ENCODE results near the gene PTPRQ. TPM values are rescaled to one million over a fixed set of nuclear protein-coding genes. Genes with fewer than 3 reads are reported as not detected.

PTPRQ gene
- polyA plus RNA-seq, 1 donor (not counting 4 experiments of a cell fraction or from before 2014, with no cell fraction given) = 0.01 TPM

- dilution Hi-C loops (cut with MboI; ENCODE audit: extremely low pct_ligation_motif_present, low sequenced_read_pairs) = no loop called here
- no peaks in the 10 kb centered on the region for H3K36me3 ChIP-seq (ENCODE audit: control insufficient read depth in 2 of 2, extremely low read depth in 1 of 2, insufficient read depth in 2 of 2, low read length in 2 of 2)
- H4K20me1 ChIP-seq (ENCODE audit: control insufficient read depth, extremely low read depth, insufficient read depth, low read length) = no peaks in the 10 kb centered on the region
- H3K4me2 ChIP-seq (ENCODE audit: control insufficient read depth, extremely low read depth, insufficient read depth, low read depth, low read length) = peak overlapping the region; percentile 40
- FAIRE-seq (no peak), DNase-seq (ENCODE audit: low read depth, low spot score) (no peak)
- H3K9me3 ChIP-seq (ENCODE audit: control insufficient read depth, low read depth, low read length) = no peaks in the 10 kb centered on the region
- no peak overlapping the region for H3K27ac ChIP-seq (ENCODE audit: control insufficient read depth, insufficient read depth, low read length)
- TF ChIP-seq EZH2 (IDR thresholded peaks at IDR 0.05; ENCODE audit: low read length) (no peak), CTCF (optimal IDR thresholded peaks at IDR 0.05 in 1 of 3, IDR thresholded peaks at IDR 0.05 in 1 of 3, conservative IDR thresholded peaks at IDR 0.05 in 1 of 3; ENCODE audit: extremely low read depth in 1 of 3, insufficient read depth in 2 of 3, low read length in 3 of 3) (no peak)
- no peak overlapping the region for H3K4me3 ChIP-seq (ENCODE audit: control insufficient read depth in 2 of 3, extremely low read depth in 1 of 3, insufficient read depth in 2 of 3, low read depth in 1 of 3, low read length in 3 of 3)
- H3K4me1 ChIP-seq (ENCODE audit: control insufficient read depth, extremely low read depth, insufficient read depth, low read length) = no peaks in the 10 kb centered on the region
- no peaks in the 10 kb centered on the region for H3K79me2 ChIP-seq (ENCODE audit: control insufficient read depth, insufficient read depth, low read length)
- H3K9me1 ChIP-seq (ENCODE audit: control insufficient read depth, extremely low read depth, insufficient read depth, low read length) = no peaks in the 10 kb centered on the region
- H3K9ac ChIP-seq (ENCODE audit: control insufficient read depth, extremely low read depth, insufficient read depth, low read length) = no peak overlapping the region
- H2AFZ ChIP-seq (ENCODE audit: control insufficient read depth, low read length) = peak overlapping the region; percentile 49
- H3K27me3 ChIP-seq (ENCODE audit: control insufficient read depth, extremely low read depth, insufficient read depth, low read length) = peaks cover 44% of the 10 kb centered on the region
These were observed 270.0 kb downstream of the PTPRQ start for GRCh38 chr12:80714055-80714454.

- Histone ChIP-seq H3K27ac (ENCODE audit: control insufficient read depth, insufficient read depth, low read length) (no peak overlapping the region), H3K9me1 (ENCODE audit: control insufficient read depth, extremely low read depth, insufficient read depth, low read length) (no peaks in the 10 kb centered on the region), H4K20me1 (ENCODE audit: control insufficient read depth, extremely low read depth, insufficient read depth, low read length) (no peaks in the 10 kb centered on the region), H3K27me3 (ENCODE audit: control insufficient read depth, extremely low read depth, insufficient read depth, low read length) (peaks cover 41% of the 10 kb centered on the region), H3K4me3 (ENCODE audit: control insufficient read depth in 2 of 3, extremely low read depth in 1 of 3, insufficient read depth in 2 of 3, low read depth in 1 of 3, low read length in 3 of 3) (no peak overlapping the region), H3K36me3 (ENCODE audit: control insufficient read depth in 2 of 2, extremely low read depth in 1 of 2, insufficient read depth in 2 of 2, low read length in 2 of 2) (no peaks in the 10 kb centered on the region), H3K9ac (ENCODE audit: control insufficient read depth, extremely low read depth, insufficient read depth, low read length) (no peak overlapping the region), H3K4me2 (ENCODE audit: control insufficient read depth, extremely low read depth, insufficient read depth, low read depth, low read length) (no peak overlapping the region), H3K9me3 (ENCODE audit: control insufficient read depth, low read depth, low read length) (no peaks in the 10 kb centered on the region), H2AFZ (ENCODE audit: control insufficient read depth, low read length) (no peak overlapping the region), H3K79me2 (ENCODE audit: control insufficient read depth, insufficient read depth, low read length) (no peaks in the 10 kb centered on the region), H3K4me1 (ENCODE audit: control insufficient read depth, extremely low read depth, insufficient read depth, low read length) (no peaks in the 10 kb centered on the region)
- TF ChIP-seq CTCF (optimal IDR thresholded peaks at IDR 0.05 in 1 of 3, IDR thresholded peaks at IDR 0.05 in 1 of 3, conservative IDR thresholded peaks at IDR 0.05 in 1 of 3; ENCODE audit: extremely low read depth in 1 of 3, insufficient read depth in 2 of 3, low read length in 3 of 3) = no peak
- TF ChIP-seq EZH2 (IDR thresholded peaks at IDR 0.05; ENCODE audit: low read length) = no peak
- FAIRE-seq = no peak
- no peak for DNase-seq (ENCODE audit: low read depth, low spot score)
- dilution Hi-C loops (cut with MboI; ENCODE audit: extremely low pct_ligation_motif_present, low sequenced_read_pairs) = no loop called here
These were observed 270.8 kb downstream of the PTPRQ start for GRCh38 chr12:80714846-80715245.

Measured in keratinocyte (primary cell).